K562 (cell line): ENCODE data around the gene CRYBB1. TPM values are rescaled to one million over a fixed set of nuclear protein-coding genes. Genes with fewer than 3 reads are reported as not detected.
A peak's percentile ranks its signal among the peaks of the same experiment; 100 is the strongest.

ENCODE experiments used
- BRD4 ChIP-seq: fragments of 200-600 bp; sonication (generic); IDR thresholded peaks from 2 replicates; pipeline ENCODE4 v1.6.1; 2017; ENCODE audit warnings: inconsistent platforms
- CBX5 ChIP-seq: IDR thresholded peaks from 2 replicates; pipeline ENCODE4 v1.6.1; 2014; ENCODE audit warnings: low read depth, borderline replicate concordance
- EWSR1 ChIP-seq: fragments of 450-650 bp; IDR thresholded peaks from 2 replicates; pipeline ENCODE4 v1.6.1; 2018; ENCODE audit warnings: borderline replicate concordance, mild to moderate bottlenecking, low read depth, moderate library complexity; ENCODE audit not compliant: partially characterized antibody
- HLTF ChIP-seq: fragments of 450-650 bp; IDR thresholded peaks from 2 replicates; pipeline ENCODE4 v1.6.1; 2016
- MYC ChIP-seq, 2 experiments: fragments of 250-450 bp in 1 of 2; sonication (Bioruptor Pico) in 1 of 2; IDR thresholded peaks; 2 replicates each; pipeline versions ENCODE4 v1.5.1 to v1.6.1; 2012 to 2021; ENCODE audit warnings: low read depth in 2 of 2, borderline replicate concordance in 1 of 2, improper control_type of control experiment in 1 of 2, low read length in 1 of 2, mild to moderate bottlenecking in 1 of 2, moderate library complexity in 1 of 2
- POLR2H ChIP-seq: IDR thresholded peaks from 2 replicates; pipeline ENCODE4 v1.6.1; 2016; ENCODE audit warnings: missing genetic modification characterization, low read depth, mild to moderate bottlenecking, control low read depth, missing compliant biosample characterization, moderate library complexity
- PTRF ChIP-seq: fragments of 450-650 bp; IDR thresholded peaks from 2 replicates; pipeline ENCODE4 v1.6.1; 2016; ENCODE audit warnings: mild to moderate bottlenecking, missing genetic modification characterization, missing compliant biosample characterization
- RAD51 ChIP-seq: fragments of 450-650 bp; IDR thresholded peaks from 2 replicates; pipeline ENCODE4 v1.7.1; 2016; ENCODE audit warnings: low read depth, mild to moderate bottlenecking, borderline replicate concordance
- RBM17 ChIP-seq: fragments of 200-400 bp; formaldehyde crosslinking; IDR thresholded peaks from 2 replicates; pipeline ENCODE4 v1.6.1; 2017; ENCODE audit warnings: low read depth, mild to moderate bottlenecking, low read length, borderline replicate concordance
- SAFB2 ChIP-seq: fragments of 200-400 bp; formaldehyde crosslinking; IDR thresholded peaks from 2 replicates; pipeline ENCODE4 v1.6.1; 2018; ENCODE audit warnings: borderline replicate concordance, low read length, low read depth, moderate library complexity; ENCODE audit not compliant: severe bottlenecking
- SMARCA4 ChIP-seq: fragments of 450-650 bp; IDR thresholded peaks from 2 replicates; pipeline ENCODE4 v1.6.1; 2016
- TAF15 ChIP-seq: fragments of 200-400 bp; formaldehyde crosslinking; IDR thresholded peaks from 2 replicates; pipeline ENCODE4 v1.6.1; 2017; ENCODE audit warnings: mild to moderate bottlenecking, low read depth, low read length, moderate library complexity
- YBX1 ChIP-seq: fragments of 450-650 bp; IDR thresholded peaks from 2 replicates; pipeline ENCODE4 v1.7.1; 2016; ENCODE audit warnings: mild to moderate bottlenecking
- polyA plus RNA-seq, 8 experiments: library from polyadenylated mRNA; depleted of rRNA in 4 of 8; stranded (reverse) in 5 of 8; unstranded in 3 of 8; fragments of >200 nt; fragmentation: Nextera tagmentation in 2 of 8; fragmentation: Illumina TruSeq in 1 of 8; extraction: Ambion mirVana in 2 of 8; extraction: Trizol in 1 of 8; gene quantifications; 2 replicates each; pipeline versions ENCODE4 v1.2.1 to v1.2.3, GENCODE V29; 2011 to 2014; ENCODE audit warnings: inconsistent platforms in 1 of 8, missing spikeins in 1 of 8
- total RNA-seq, 7 experiments: library from RNA; depleted of rRNA in 6 of 7; stranded (reverse); fragments of >200 nt in 6 of 7; fragmentation: Illumina TruSeq in 2 of 7; extraction: Trizol in 2 of 7; gene quantifications; 2 replicates each; pipeline versions ENCODE4 v1.2.1 to v1.2.3, GENCODE V29; 2011 to 2021; ENCODE audit warnings: low replicate concordance in 1 of 7
- TF ChIP-seq, protein P1 (sequence below): fragments of 150-350 bp; conservative IDR thresholded peaks from 2 replicates; pipeline ENCODE4 v1.6.1; 2014; ENCODE audit warnings: low read length
- TF ChIP-seq, protein P2 (sequence below): sonication (generic); formaldehyde crosslinking; IDR thresholded peaks from 2 replicates; pipeline ENCODE4 v1.9.0; 2022; ENCODE audit warnings: mild to moderate bottlenecking, missing genetic modification reagents
- TF ChIP-seq, protein P3 (sequence below): fragments of 200-800 bp; sonication (Bioruptor generic); IDR thresholded peaks from 2 replicates; pipeline ENCODE4 v1.6.1; 2017; ENCODE audit warnings: missing genetic modification characterization, missing compliant biosample characterization
- TF ChIP-seq, protein P4 (sequence below): IDR thresholded peaks from 2 replicates; pipeline ENCODE4 v1.6.1; 2012; ENCODE audit warnings: low read depth, low read length, improper control_type of control experiment, borderline replicate concordance
- TF ChIP-seq, protein P5 (sequence below): fragments of 250-450 bp; sonication (Bioruptor Pico); IDR thresholded peaks from 2 replicates; pipeline ENCODE4 v1.9.0; 2021; ENCODE audit warnings: mild to moderate bottlenecking
- TF ChIP-seq, protein P6 (sequence below): sonication (generic); formaldehyde crosslinking; IDR thresholded peaks from 2 replicates; pipeline ENCODE4 v1.8.0; 2022; ENCODE audit warnings: mild to moderate bottlenecking, missing genetic modification reagents

The CRYBB1 gene
- total and polyA plus RNA-seq, 9 of the 15 experiments (the other 6 are each of a cell fraction or from before 2014, with no cell fraction given) = 0.16 to 0.45 (median 0.33) TPM; not detected in 2

DNA sequence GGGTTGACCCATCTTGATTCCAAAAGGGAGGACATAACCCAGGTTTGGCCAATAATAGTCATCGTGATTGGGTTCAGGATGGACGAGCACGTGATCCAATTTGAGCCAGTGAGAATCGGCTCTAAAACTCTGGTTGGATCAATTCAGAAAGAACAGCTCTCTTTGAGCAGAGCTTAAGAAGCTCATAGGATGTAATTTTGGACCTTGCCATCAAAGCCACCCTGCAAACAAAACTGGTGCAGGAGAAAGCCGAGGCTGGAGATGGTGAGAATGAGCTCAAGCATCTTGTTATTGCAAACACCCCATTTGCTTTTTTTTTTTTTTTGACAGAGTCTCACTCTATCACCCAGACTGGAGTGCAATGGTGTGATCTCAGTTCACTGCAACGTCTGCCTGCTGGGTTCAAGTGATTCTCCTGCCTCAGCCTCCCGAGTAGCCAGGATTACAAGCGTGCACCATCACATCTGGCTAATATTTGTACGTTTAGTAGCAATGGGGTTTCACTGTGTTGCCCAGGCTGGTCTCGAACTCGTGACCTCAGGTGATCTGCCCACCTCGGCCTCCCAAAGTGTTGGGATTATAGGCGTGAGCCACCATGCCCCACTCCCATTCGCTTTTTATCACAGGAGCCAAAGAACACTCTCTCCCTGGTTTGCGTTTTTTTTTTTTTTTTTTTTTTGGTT is 25.7 kb upstream of the CRYBB1 start (continued):
- TF ChIP-seq POLR2H (tag) (no peak), MYC (IDR thresholded peaks at IDR 0.05; ENCODE audit: low read depth, low read length) (no peak), MYC (CRISPR knock-in tag; IDR thresholded peaks at IDR 0.05; ENCODE audit: borderline replicate concordance, low read depth) (no peak), HLTF (no peak), YBX1 (no peak), BRD4 (no peak), PTRF (no peak), RAD51 (peak; percentile 82), SAFB2 (no peak), RBM17 (no peak), EWSR1 (no peak), CBX5 (no peak), TAF15 (no peak), SMARCA4 (no peak)
- TF ChIP-seq, protein P1, sequence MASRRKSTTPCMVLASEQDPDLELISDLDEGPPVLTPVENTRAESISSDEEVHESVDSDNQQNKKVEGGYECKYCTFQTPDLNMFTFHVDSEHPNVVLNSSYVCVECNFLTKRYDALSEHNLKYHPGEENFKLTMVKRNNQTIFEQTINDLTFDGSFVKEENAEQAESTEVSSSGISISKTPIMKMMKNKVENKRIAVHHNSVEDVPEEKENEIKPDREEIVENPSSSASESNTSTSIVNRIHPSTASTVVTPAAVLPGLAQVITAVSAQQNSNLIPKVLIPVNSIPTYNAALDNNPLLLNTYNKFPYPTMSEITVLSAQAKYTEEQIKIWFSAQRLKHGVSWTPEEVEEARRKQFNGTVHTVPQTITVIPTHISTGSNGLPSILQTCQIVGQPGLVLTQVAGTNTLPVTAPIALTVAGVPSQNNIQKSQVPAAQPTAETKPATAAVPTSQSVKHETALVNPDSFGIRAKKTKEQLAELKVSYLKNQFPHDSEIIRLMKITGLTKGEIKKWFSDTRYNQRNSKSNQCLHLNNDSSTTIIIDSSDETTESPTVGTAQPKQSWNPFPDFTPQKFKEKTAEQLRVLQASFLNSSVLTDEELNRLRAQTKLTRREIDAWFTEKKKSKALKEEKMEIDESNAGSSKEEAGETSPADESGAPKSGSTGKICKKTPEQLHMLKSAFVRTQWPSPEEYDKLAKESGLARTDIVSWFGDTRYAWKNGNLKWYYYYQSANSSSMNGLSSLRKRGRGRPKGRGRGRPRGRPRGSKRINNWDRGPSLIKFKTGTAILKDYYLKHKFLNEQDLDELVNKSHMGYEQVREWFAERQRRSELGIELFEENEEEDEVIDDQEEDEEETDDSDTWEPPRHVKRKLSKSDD = no peak
- TF ChIP-seq, protein P2, sequence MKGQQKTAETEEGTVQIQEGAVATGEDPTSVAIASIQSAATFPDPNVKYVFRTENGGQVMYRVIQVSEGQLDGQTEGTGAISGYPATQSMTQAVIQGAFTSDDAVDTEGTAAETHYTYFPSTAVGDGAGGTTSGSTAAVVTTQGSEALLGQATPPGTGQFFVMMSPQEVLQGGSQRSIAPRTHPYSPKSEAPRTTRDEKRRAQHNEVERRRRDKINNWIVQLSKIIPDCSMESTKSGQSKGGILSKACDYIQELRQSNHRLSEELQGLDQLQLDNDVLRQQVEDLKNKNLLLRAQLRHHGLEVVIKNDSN (CRISPR knock-in tag) = peak; percentile 79
- TF ChIP-seq, protein P3, sequence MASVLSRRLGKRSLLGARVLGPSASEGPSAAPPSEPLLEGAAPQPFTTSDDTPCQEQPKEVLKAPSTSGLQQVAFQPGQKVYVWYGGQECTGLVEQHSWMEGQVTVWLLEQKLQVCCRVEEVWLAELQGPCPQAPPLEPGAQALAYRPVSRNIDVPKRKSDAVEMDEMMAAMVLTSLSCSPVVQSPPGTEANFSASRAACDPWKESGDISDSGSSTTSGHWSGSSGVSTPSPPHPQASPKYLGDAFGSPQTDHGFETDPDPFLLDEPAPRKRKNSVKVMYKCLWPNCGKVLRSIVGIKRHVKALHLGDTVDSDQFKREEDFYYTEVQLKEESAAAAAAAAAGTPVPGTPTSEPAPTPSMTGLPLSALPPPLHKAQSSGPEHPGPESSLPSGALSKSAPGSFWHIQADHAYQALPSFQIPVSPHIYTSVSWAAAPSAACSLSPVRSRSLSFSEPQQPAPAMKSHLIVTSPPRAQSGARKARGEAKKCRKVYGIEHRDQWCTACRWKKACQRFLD (CRISPR knock-in tag) = 0 out of 2 replicates have a peak, but pooled peaks have one; percentile 12
- TF ChIP-seq, protein P4, sequence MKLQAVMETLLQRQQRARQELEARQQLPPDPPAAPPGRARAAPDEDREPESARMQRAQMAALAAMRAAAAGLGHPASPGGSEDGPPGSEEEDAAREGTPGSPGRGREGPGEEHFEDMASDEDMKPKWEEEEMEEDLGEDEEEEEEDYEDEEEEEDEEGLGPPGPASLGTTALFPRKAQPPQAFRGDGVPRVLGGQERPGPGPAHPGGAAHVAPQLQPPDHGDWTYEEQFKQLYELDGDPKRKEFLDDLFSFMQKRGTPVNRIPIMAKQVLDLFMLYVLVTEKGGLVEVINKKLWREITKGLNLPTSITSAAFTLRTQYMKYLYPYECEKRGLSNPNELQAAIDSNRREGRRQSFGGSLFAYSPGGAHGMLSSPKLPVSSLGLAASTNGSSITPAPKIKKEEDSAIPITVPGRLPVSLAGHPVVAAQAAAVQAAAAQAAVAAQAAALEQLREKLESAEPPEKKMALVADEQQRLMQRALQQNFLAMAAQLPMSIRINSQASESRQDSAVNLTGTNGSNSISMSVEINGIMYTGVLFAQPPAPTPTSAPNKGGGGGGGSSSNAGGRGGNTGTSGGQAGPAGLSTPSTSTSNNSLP = no peak
- TF ChIP-seq, protein P5, sequence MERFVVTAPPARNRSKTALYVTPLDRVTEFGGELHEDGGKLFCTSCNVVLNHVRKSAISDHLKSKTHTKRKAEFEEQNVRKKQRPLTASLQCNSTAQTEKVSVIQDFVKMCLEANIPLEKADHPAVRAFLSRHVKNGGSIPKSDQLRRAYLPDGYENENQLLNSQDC (CRISPR knock-in tag) = no peak
- TF ChIP-seq, protein P6, sequence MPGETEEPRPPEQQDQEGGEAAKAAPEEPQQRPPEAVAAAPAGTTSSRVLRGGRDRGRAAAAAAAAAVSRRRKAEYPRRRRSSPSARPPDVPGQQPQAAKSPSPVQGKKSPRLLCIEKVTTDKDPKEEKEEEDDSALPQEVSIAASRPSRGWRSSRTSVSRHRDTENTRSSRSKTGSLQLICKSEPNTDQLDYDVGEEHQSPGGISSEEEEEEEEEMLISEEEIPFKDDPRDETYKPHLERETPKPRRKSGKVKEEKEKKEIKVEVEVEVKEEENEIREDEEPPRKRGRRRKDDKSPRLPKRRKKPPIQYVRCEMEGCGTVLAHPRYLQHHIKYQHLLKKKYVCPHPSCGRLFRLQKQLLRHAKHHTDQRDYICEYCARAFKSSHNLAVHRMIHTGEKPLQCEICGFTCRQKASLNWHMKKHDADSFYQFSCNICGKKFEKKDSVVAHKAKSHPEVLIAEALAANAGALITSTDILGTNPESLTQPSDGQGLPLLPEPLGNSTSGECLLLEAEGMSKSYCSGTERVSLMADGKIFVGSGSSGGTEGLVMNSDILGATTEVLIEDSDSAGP = no peak
